22Rv1 (cell line): ENCODE data around the gene SUN5.
"Not testable (repeated sequence)": the region's sequence is repeated elsewhere in the genome, so short reads cannot be mapped to it uniquely, and the experiment has no call there.

Experiments
- H3K27ac ChIP-seq: fragments of 450-650 bp; 2 replicates; pipeline ENCODE4 v1.5.1; 2017
- ZFX ChIP-seq: fragments of 450-650 bp; IDR thresholded peaks from 2 replicates; pipeline ENCODE4 v1.6.1; 2017; ENCODE audit warnings: antibody characterized with exemption, borderline replicate concordance
- TF ChIP-seq, protein P1 (sequence below): fragments of 450-650 bp; IDR thresholded peaks from 2 replicates; pipeline ENCODE4 v1.5.1; 2017; ENCODE audit warnings: mild to moderate bottlenecking

SUN5 gene, protein sequence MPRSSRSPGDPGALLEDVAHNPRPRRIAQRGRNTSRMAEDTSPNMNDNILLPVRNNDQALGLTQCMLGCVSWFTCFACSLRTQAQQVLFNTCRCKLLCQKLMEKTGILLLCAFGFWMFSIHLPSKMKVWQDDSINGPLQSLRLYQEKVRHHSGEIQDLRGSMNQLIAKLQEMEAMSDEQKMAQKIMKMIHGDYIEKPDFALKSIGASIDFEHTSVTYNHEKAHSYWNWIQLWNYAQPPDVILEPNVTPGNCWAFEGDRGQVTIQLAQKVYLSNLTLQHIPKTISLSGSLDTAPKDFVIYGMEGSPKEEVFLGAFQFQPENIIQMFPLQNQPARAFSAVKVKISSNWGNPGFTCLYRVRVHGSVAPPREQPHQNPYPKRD

DNA sequence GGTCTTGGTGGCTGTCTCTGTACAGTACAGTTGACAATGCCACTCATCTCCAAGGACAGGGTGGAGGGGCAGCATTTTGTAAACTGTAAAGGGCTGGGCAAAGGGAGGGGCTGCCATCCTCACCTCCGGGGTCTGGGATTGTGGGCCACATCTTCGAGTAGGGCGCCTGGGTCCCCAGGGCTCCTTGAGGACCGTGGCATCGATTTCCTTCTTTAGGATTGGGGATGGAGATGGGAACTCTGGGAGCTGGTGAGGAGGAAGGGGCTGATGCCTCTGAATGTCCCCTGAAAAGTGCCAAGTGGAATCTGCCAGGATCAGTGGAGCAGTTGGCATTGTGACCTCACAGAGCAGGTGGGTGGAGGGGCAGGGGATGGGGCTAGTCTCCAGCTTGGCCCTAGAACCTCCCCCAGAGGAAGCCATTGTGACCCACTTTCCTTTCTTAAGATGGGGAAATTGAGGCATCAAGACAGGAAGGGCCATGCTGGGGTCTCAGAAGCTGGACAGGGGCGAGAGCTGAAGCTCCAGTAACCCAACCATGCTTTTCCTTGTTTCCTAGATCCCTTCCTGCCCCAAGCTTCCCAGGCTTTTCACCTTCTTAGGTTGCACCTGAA, at the start of gene SUN5:
TSS of gene SUN5 (minus strand) at position 293 of the 611 bp plus-strand sequence. CDS start at position 200, 93 bp downstream.
- no peak within 1 kb of the TSS for H3K27ac ChIP-seq
- no peak for TF ChIP-seq ZFX

DNA sequence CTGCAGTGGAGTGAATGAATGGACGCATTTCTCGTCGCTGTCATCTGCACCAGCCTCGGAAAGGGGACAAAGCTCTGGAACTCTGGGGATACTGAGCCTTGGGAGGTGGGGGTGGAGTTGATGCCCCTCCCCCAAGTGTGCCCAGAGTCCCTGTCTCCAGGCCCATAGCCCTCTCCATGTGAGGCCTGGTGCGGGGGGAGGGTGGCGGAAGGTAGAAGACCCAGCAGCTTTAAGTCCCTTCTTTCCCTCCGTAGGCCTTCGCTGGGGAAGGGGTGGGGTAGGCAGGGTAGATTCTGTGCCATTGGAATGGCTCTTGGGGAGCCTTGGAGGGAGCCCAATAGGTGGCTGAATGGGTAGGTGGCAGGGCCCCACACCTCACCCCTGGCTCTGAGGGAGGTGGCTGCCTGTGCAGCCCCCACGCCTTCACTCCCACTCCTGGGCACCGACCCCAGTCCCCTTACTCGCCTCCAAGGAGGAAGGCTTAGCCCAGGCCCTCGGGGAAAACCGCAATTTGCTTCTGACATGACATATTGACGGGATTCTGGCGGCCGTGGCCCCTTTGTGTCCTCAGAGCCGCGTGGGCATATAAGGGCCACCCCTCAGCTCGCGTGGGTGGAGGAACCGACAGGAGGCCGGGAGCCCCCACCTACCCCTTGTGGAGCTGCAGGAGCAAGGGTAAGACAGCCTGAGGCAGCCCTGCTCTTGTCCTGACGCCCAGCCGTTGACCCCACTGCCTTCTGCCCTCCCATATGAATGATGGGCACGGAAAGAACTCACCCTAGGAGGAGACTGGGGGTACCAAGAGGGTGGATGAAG, 49.3 kb upstream of the SUN5 start, which contains the start of gene BPIFB3:
TSS of gene BPIFB3 (plus strand) at position 613 of the 816 bp plus-strand sequence. CDS start 1,533 bp downstream, outside the sequence.
- TF ChIP-seq ZFX = no peak
- TF ChIP-seq, protein P1, sequence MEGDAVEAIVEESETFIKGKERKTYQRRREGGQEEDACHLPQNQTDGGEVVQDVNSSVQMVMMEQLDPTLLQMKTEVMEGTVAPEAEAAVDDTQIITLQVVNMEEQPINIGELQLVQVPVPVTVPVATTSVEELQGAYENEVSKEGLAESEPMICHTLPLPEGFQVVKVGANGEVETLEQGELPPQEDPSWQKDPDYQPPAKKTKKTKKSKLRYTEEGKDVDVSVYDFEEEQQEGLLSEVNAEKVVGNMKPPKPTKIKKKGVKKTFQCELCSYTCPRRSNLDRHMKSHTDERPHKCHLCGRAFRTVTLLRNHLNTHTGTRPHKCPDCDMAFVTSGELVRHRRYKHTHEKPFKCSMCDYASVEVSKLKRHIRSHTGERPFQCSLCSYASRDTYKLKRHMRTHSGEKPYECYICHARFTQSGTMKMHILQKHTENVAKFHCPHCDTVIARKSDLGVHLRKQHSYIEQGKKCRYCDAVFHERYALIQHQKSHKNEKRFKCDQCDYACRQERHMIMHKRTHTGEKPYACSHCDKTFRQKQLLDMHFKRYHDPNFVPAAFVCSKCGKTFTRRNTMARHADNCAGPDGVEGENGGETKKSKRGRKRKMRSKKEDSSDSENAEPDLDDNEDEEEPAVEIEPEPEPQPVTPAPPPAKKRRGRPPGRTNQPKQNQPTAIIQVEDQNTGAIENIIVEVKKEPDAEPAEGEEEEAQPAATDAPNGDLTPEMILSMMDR = no peak
- no peak within 1 kb of the TSS for H3K27ac ChIP-seq

DNA sequence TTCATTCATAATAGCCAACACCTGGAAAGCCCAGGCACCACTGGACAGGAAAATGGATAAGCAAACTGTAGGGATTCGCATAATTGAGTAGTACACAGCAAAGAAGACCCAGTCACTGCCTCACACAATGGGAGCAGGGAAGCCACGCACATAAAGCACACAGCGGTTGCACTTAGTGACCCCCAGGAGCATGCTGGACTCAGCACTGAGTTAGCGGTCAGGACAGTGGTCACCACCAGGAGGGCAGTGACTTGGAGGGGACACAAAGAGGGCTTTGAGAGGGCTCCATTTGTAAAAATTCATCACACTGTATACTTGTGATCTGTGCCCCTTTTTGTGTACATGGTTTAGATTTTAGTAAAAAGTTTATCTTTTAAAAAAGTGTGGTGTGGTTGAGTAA, 47.1 kb upstream of the SUN5 start:
- H3K27ac ChIP-seq = no peak overlapping the region
- no peak for TF ChIP-seq ZFX
- TF ChIP-seq, protein P1 = no peak

DNA sequence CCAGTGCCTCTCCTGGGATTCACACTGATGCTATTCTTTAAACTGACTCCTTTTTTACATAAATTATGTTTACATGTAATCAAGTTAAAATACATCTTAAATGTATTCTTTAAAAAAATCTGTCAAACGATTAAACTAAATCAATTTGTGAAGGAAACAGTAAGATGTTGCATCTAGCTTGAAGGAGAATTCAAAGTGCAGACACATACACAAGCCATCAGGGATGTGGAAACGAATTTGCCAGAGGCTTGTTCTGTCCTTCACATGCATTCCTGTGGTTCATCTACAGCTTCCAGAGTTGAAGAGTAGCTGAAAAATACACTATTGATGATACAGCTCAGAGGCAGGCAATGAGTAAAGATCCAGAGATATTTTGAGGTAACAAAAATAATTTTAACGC, 42.2 kb upstream of the SUN5 start:
- no peak for TF ChIP-seq ZFX
- TF ChIP-seq, protein P1 = no peak
- H3K27ac ChIP-seq = no peak overlapping the region

DNA sequence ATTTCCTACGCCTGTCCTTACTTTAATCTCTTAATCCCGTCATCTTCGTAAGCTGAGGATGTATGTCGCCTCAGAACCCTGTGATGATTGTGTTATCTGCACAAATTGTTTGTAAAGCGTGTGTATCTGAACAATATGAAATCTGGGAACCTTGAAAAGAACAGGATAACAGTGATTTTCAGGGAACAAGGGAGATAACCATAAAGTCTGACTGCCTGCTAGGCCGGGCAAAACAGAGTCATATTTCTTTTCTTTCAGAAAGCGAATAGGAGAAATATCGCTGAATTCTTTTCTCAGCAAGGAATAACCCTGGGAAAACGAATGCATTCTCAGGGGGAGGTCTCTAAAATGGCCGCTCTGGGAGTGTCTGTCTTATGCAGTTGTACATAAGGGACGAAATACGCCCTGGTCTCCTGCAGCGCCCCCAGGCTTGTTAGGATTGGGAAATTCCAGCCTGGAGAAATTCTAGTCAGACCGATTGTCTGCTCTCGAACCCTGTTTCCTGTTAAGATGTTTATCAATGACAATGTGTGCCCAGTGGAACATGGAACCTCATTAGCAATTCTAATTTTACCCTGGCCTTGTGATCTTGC, 41.0 kb upstream of the SUN5 start:
- H3K27ac ChIP-seq = not testable (repeated sequence)

DNA sequence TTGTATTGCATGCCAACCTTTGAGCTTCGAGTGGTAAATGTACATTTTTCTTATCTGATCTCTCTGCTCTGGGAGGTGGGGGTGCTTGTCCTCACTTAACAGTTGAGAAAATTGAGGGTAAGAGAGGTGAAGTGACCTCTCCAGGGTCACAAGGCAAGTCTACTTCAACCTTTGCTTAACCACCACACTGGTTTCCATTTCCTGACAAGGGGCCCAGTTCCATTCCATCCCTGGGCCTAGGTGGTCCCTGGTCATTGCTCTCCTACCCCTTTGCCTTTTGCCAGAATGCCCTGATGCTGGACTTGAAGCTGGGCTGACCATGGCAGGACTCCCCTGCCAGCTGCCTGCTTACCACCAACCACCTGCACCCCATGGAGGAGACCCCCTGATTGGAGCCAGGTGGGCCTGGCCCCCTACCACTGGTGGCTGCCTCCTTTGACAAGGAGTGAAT, 39.5 kb upstream of the SUN5 start:
- H3K27ac ChIP-seq = no peak overlapping the region
- TF ChIP-seq, protein P1 = no peak
- TF ChIP-seq ZFX = no peak

DNA sequence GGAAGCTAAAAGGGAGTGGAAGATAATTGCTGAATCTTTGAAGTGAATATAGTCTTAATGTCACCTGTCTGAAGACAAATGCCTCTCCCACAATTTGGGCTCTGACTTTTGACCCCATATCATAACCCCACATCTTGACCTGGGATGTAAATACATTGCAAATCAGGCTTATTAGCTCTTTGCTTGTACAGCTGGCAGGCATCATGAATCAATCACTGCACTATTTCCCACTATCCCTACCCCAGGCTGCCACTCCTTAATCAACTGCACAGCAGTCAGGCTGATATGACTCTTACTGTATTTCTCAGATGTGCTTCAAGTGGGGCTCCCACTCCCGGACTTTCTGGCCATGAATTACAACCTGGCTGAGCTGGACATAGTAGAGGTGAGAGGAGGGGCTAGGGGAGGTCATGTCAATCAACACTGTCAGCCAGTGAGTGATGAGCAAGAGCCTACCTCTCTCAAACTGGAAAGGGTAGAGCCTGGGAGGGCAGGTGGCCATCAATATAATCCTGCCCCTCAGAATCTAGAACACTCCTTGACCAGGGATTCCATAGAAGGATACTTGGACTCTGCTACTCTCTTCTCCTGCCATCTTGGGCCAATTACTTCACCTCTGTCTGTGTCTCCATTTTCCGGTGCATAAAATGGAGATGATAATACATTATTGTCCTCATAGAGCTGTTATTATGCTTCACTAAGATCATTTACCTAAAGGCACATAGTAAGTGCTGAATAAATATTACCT, 38.9 kb upstream of the SUN5 start:
- TF ChIP-seq, protein P1 = no peak
- TF ChIP-seq ZFX = no peak
- no peak overlapping the region for H3K27ac ChIP-seq
